Measurements from ENCODE around the gene TRPV3. TPM values are rescaled to one million over a fixed set of nuclear protein-coding genes. Genes with fewer than 3 reads are reported as not detected.

TRPV3 gene
- total and polyA plus RNA-seq, 4 donors = 0.04 to 0.38 (median 0.26) TPM

- DNase-seq (ENCODE audit: low spot score) = no peak
- 92% methylated on average over 7 of the region's 7 CpGs for WGBS
- TF ChIP-seq, protein P1, sequence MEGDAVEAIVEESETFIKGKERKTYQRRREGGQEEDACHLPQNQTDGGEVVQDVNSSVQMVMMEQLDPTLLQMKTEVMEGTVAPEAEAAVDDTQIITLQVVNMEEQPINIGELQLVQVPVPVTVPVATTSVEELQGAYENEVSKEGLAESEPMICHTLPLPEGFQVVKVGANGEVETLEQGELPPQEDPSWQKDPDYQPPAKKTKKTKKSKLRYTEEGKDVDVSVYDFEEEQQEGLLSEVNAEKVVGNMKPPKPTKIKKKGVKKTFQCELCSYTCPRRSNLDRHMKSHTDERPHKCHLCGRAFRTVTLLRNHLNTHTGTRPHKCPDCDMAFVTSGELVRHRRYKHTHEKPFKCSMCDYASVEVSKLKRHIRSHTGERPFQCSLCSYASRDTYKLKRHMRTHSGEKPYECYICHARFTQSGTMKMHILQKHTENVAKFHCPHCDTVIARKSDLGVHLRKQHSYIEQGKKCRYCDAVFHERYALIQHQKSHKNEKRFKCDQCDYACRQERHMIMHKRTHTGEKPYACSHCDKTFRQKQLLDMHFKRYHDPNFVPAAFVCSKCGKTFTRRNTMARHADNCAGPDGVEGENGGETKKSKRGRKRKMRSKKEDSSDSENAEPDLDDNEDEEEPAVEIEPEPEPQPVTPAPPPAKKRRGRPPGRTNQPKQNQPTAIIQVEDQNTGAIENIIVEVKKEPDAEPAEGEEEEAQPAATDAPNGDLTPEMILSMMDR (IDR thresholded peaks at IDR 0.05; ENCODE audit: low read depth, low read length, missing input control) = no peak
- TF ChIP-seq FOXA2 (IDR thresholded peaks at IDR 0.05) = no peak
- TF ChIP-seq TAF1 (conservative IDR thresholded peaks at IDR 0.05) = no peak
- TF ChIP-seq, protein P2, sequence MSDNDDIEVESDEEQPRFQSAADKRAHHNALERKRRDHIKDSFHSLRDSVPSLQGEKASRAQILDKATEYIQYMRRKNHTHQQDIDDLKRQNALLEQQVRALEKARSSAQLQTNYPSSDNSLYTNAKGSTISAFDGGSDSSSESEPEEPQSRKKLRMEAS (IDR thresholded peaks at IDR 0.05) = no peak
- TF ChIP-seq HNF4G (IDR thresholded peaks at IDR 0.05) = no peak
- TF ChIP-seq ATF3 (IDR thresholded peaks at IDR 0.05) = no peak
- no peak for TF ChIP-seq JUND (IDR thresholded peaks at IDR 0.05)
- TF ChIP-seq NR2F2 (IDR thresholded peaks at IDR 0.05) = no peak
- no peak for TF ChIP-seq HNF4A (conservative IDR thresholded peaks at IDR 0.05)
- TF ChIP-seq, protein P3, sequence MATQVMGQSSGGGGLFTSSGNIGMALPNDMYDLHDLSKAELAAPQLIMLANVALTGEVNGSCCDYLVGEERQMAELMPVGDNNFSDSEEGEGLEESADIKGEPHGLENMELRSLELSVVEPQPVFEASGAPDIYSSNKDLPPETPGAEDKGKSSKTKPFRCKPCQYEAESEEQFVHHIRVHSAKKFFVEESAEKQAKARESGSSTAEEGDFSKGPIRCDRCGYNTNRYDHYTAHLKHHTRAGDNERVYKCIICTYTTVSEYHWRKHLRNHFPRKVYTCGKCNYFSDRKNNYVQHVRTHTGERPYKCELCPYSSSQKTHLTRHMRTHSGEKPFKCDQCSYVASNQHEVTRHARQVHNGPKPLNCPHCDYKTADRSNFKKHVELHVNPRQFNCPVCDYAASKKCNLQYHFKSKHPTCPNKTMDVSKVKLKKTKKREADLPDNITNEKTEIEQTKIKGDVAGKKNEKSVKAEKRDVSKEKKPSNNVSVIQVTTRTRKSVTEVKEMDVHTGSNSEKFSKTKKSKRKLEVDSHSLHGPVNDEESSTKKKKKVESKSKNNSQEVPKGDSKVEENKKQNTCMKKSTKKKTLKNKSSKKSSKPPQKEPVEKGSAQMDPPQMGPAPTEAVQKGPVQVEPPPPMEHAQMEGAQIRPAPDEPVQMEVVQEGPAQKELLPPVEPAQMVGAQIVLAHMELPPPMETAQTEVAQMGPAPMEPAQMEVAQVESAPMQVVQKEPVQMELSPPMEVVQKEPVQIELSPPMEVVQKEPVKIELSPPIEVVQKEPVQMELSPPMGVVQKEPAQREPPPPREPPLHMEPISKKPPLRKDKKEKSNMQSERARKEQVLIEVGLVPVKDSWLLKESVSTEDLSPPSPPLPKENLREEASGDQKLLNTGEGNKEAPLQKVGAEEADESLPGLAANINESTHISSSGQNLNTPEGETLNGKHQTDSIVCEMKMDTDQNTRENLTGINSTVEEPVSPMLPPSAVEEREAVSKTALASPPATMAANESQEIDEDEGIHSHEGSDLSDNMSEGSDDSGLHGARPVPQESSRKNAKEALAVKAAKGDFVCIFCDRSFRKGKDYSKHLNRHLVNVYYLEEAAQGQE (IDR thresholded peaks at IDR 0.05) = no peak
- TF ChIP-seq SP1 (IDR thresholded peaks at IDR 0.05) = no peak
- no peak for TF ChIP-seq EGR1 (IDR thresholded peaks at IDR 0.05; ENCODE audit: low read depth in 2 of 2)
- TF ChIP-seq GABPA (IDR thresholded peaks at IDR 0.05 in 1 of 2, conservative IDR thresholded peaks at IDR 0.05 in 1 of 2) = no peak
- TF ChIP-seq RAD21 (IDR thresholded peaks at IDR 0.05) = no peak
- TF ChIP-seq RXRA (IDR thresholded peaks at IDR 0.05) = no peak
- TF ChIP-seq ZBTB33 (IDR thresholded peaks at IDR 0.05) = no peak
- TF ChIP-seq FOXA1 (IDR thresholded peaks at IDR 0.05) = no peak
Measured at GRCh38 chr17:3552916-3553315, 4.7 kb downstream of the TRPV3 start.

GRCh38 chr17:3551189-3551588, 6.4 kb downstream of the TRPV3 start:
- TF ChIP-seq, protein P2 (IDR thresholded peaks at IDR 0.05) = no peak
- no peak for TF ChIP-seq GABPA (IDR thresholded peaks at IDR 0.05 in 1 of 2, conservative IDR thresholded peaks at IDR 0.05 in 1 of 2)
- TF ChIP-seq YY1 (IDR thresholded peaks at IDR 0.05) = no peak
- no peak for TF ChIP-seq HNF4G (IDR thresholded peaks at IDR 0.05)
- TF ChIP-seq, protein P1 (IDR thresholded peaks at IDR 0.05; ENCODE audit: low read depth, low read length, missing input control) = no peak
- TF ChIP-seq ZBTB33 (IDR thresholded peaks at IDR 0.05) = no peak
- H3K4me1 ChIP-seq (ENCODE audit: control insufficient read depth in 4 of 4, insufficient read depth in 4 of 4, low read length in 3 of 4) = no peaks in the 10 kb centered on the region
- H3K9ac ChIP-seq (ENCODE audit: low read depth in 1 of 2, low read length in 2 of 2) = no peak overlapping the region
- 87% methylated on average over 6 of the region's 6 CpGs for WGBS
- no peaks in the 10 kb centered on the region for H3K36me3 ChIP-seq (ENCODE audit: control insufficient read depth in 4 of 4, insufficient read depth in 3 of 4, low read depth in 1 of 4, low read length in 3 of 4)
- H3K4me3 ChIP-seq (ENCODE audit: low read depth in 1 of 3, low read length in 3 of 3) = no peak overlapping the region
- H3K9me3 ChIP-seq (ENCODE audit: control insufficient read depth in 4 of 4, low read length in 3 of 4) = no peaks in the 10 kb centered on the region
- H3K27ac ChIP-seq (ENCODE audit: low read depth in 1 of 2, low read length in 2 of 2) = no peak overlapping the region
- DNase-seq (ENCODE audit: low spot score) = no peak
- H3K27me3 ChIP-seq (ENCODE audit: control insufficient read depth in 4 of 4, insufficient read depth in 4 of 4, low read length in 3 of 4) = no peaks in the 10 kb centered on the region

More at GRCh38 chr17:3552916-3553315, 4.7 kb downstream of the TRPV3 start:
- H3K27ac ChIP-seq (ENCODE audit: low read depth in 1 of 2, low read length in 2 of 2) = no peak overlapping the region
- H3K4me3 ChIP-seq (ENCODE audit: low read depth in 1 of 3, low read length in 3 of 3) = no peak overlapping the region
- H3K9ac ChIP-seq (ENCODE audit: low read depth in 1 of 2, low read length in 2 of 2) = no peak overlapping the region
- H3K4me1 ChIP-seq (ENCODE audit: control insufficient read depth in 4 of 4, insufficient read depth in 4 of 4, low read length in 3 of 4) = no peaks in the 10 kb centered on the region
- no peaks in the 10 kb centered on the region for H3K36me3 ChIP-seq (ENCODE audit: control insufficient read depth in 4 of 4, insufficient read depth in 3 of 4, low read depth in 1 of 4, low read length in 3 of 4)
- H3K27me3 ChIP-seq (ENCODE audit: control insufficient read depth in 4 of 4, insufficient read depth in 4 of 4, low read length in 3 of 4) = no peaks in the 10 kb centered on the region
- no peaks in the 10 kb centered on the region for H3K9me3 ChIP-seq (ENCODE audit: control insufficient read depth in 4 of 4, low read length in 3 of 4)
